ENCODE results near the gene HIF1A.
"Not testable (repeated sequence)": the region's sequence is repeated elsewhere in the genome, so short reads cannot be mapped to it uniquely, and the experiment has no call there.

The HIF1A gene

GRCh38 chr14:61694830-61695694 lies at the start of gene HIF1A:
HIF1A (plus strand) TSS chr14:61695513; CDS start chr14:61695805, 292 bp downstream.
- DNase-seq (ENCODE audit: low read depth in 2 of 2) = peak; percentile 91 to 93

GRCh38 chr14:61646366-61647116 lies 48.8 kb upstream of the HIF1A start:
- no peak for DNase-seq (ENCODE audit: low read depth in 2 of 2)

GRCh38 chr14:61647704-61648103 lies 47.6 kb upstream of the HIF1A start:
- DNase-seq (ENCODE audit: low read depth in 2 of 2) = no peak

- no peak for DNase-seq (ENCODE audit: low read depth in 2 of 2)
These were observed 46.9 kb upstream of the HIF1A start for GRCh38 chr14:61648377-61648776.

GRCh38 chr14:61649283-61649682 lies 46.0 kb upstream of the HIF1A start:
- DNase-seq (ENCODE audit: low read depth in 2 of 2) = no peak

- DNase-seq (ENCODE audit: low read depth in 2 of 2) = no peak
These were observed 44.0 kb upstream of the HIF1A start for GRCh38 chr14:61651355-61651754.

- DNase-seq (ENCODE audit: low read depth in 2 of 2) = no peak
These were observed 42.6 kb upstream of the HIF1A start for GRCh38 chr14:61652526-61653262.

- DNase-seq (ENCODE audit: low read depth in 2 of 2) = no peak
These were observed 41.8 kb upstream of the HIF1A start for GRCh38 chr14:61653507-61653906.

GRCh38 chr14:61654026-61654425 lies 41.3 kb upstream of the HIF1A start:
- no peak for DNase-seq (ENCODE audit: low read depth in 2 of 2)

- DNase-seq (ENCODE audit: low read depth in 2 of 2) = no peak
These were observed 39.5 kb upstream of the HIF1A start for GRCh38 chr14:61655777-61656176.

GRCh38 chr14:61656341-61656740 lies 39.0 kb upstream of the HIF1A start:
- DNase-seq (ENCODE audit: low read depth in 2 of 2) = no peak

GRCh38 chr14:61658111-61658510 lies 37.2 kb upstream of the HIF1A start:
- DNase-seq (ENCODE audit: low read depth in 2 of 2) = not testable (repeated sequence)

GRCh38 chr14:61659582-61659981 lies 35.7 kb upstream of the HIF1A start:
- DNase-seq (ENCODE audit: low read depth in 2 of 2) = no peak

GRCh38 chr14:61661471-61662400 lies 33.6 kb upstream of the HIF1A start:
- DNase-seq (ENCODE audit: low read depth in 2 of 2) = no peak

- DNase-seq (ENCODE audit: low read depth in 2 of 2) = peak; percentile 22 to 43
These were observed 32.6 kb upstream of the HIF1A start for GRCh38 chr14:61662437-61663311.

- DNase-seq (ENCODE audit: low read depth in 2 of 2) = no peak
These were observed 31.9 kb upstream of the HIF1A start for GRCh38 chr14:61663312-61663979.

GRCh38 chr14:61668282-61668681 lies 27.0 kb upstream of the HIF1A start:
- no peak for DNase-seq (ENCODE audit: low read depth in 2 of 2)

GRCh38 chr14:61670576-61670975 lies 24.7 kb upstream of the HIF1A start:
- no peak for DNase-seq (ENCODE audit: low read depth in 2 of 2)

- no peak for DNase-seq (ENCODE audit: low read depth in 2 of 2)
These were observed 24.2 kb upstream of the HIF1A start for GRCh38 chr14:61671082-61671481.

- no peak for DNase-seq (ENCODE audit: low read depth in 2 of 2)
These were observed 22.5 kb upstream of the HIF1A start for GRCh38 chr14:61672796-61673195.

Data from stimulated activated CD4-positive, alpha-beta T cell treated with anti-CD3 and anti-CD28 coated beads, Interleukin-1b, Interleukin-23, amount 100 ng/mL, for 4 hours (primary cell).